ENCODE results near the gene SYT4. TPM values are rescaled to one million over a fixed set of nuclear protein-coding genes. Genes with fewer than 3 reads are reported as not detected.
"Not testable (repeated sequence)": the region's sequence is repeated elsewhere in the genome, so short reads cannot be mapped to it uniquely, and the experiment has no call there.

SYT4 gene
- total RNA-seq: not detected
- polyA plus RNA-seq: not detected
- not detected for total RNA-seq

DNA sequence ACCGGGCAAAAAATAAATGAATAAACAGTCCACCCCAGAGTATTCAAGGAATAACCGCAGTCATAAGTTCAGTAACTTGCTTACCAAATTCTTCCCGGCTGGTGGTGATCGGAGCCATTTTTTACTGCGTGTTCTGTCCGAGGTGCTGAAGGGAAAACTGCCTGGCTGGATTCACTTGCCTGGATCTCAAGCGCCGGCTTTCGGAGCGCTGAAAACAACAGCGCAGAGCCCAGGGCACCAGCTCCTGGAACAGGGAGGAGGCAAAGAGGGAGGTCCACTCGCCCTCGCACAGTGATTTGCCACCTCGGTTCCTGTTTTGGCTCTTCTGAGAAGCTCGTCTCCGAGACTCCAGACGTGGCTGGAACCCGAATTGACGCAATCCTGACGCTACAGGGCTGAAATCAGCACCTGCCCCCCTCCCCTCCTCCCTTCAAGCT lies at the start of gene SYT4:
Gene SYT4 (minus strand): TSS at position 327 of the 437 bp plus-strand sequence. CDS start 209 bp downstream, at position 118.
- peaks cover 0 to 2% (median 0%) of the 10 kb centered on the region in 11 donors for H3K9me3 Mint-ChIP-seq
- H3K27me3 Mint-ChIP-seq: peaks cover 0 to 28% (median 8%) of the 10 kb centered on the region in 5 donors
- Histone ChIP-seq H3K4me1 (ENCODE audit: control insufficient read depth in 2 of 2, insufficient read depth in 2 of 2, low read length in 2 of 2) (no peaks in the 10 kb centered on the region), H3K27me3 (ENCODE audit: control insufficient read depth in 2 of 2, insufficient read depth in 2 of 2, low read length in 2 of 2) (no peaks in the 10 kb centered on the region), H3K36me3 (ENCODE audit: control insufficient read depth in 2 of 3, insufficient read depth in 3 of 3, low read length in 3 of 3) (no peaks in the 10 kb centered on the region), H3K4me3 (ENCODE audit: low read length) (no peak within 1 kb of the TSS), H3K9me3 (ENCODE audit: control insufficient read depth in 2 of 3, low read length in 3 of 3) (no peaks in the 10 kb centered on the region), H3K27ac (ENCODE audit: low read depth, low read length) (no peak within 1 kb of the TSS)
- no peak within 1 kb of the TSS for H3K27ac Mint-ChIP-seq
- peaks cover 0 to 3% (median 0%) of the 10 kb centered on the region in 7 donors for H3K4me1 Mint-ChIP-seq
- no peak within 1 kb of the TSS for H3K4me3 Mint-ChIP-seq
- CTCF ChIA-PET: interaction anchor here (0.6 kb wide), 1 partner anchor 676 kb away, joined by 3 read pairs; no protein-coding TSS in a partner anchor
- DNase-seq (no peak), ATAC-seq (no peak)
- POLR2A ChIA-PET: no interaction called here
- no peaks in the 10 kb centered on the region for H3K36me3 Mint-ChIP-seq
- intact Hi-C loops (cut with micrococcal nuclease): loop anchor here in 1 of 2 donors (10.0 kb wide), 1 partner anchor 62 kb away; no protein-coding TSS in a partner anchor

- Histone ChIP-seq H3K4me3 (ENCODE audit: low read length) (no peak overlapping the region), H3K9me3 (ENCODE audit: control insufficient read depth in 2 of 3, low read length in 3 of 3) (no peaks in the 10 kb centered on the region), H3K36me3 (ENCODE audit: control insufficient read depth in 2 of 3, insufficient read depth in 3 of 3, low read length in 3 of 3) (no peaks in the 10 kb centered on the region), H3K27me3 (ENCODE audit: control insufficient read depth in 2 of 2, insufficient read depth in 2 of 2, low read length in 2 of 2) (no peaks in the 10 kb centered on the region), H3K27ac (ENCODE audit: low read depth, low read length) (no peak overlapping the region), H3K4me1 (ENCODE audit: control insufficient read depth in 2 of 2, insufficient read depth in 2 of 2, low read length in 2 of 2) (no peaks in the 10 kb centered on the region)
- ChIA-PET POLR2A (no interaction called here), CTCF (no interaction called here)
- DNase-seq (no peak), ATAC-seq (no peak)
- intact Hi-C loops (cut with micrococcal nuclease): no loop called here
- no peak overlapping the region for H3K27ac Mint-ChIP-seq
- H3K36me3 Mint-ChIP-seq: no peaks in the 10 kb centered on the region
- H3K4me1 Mint-ChIP-seq: no peaks in the 10 kb centered on the region
- peaks cover 0 to 8% (median 0%) of the 10 kb centered on the region in 11 donors for H3K9me3 Mint-ChIP-seq
- no peak overlapping the region for H3K4me3 Mint-ChIP-seq
- no peaks in the 10 kb centered on the region for H3K27me3 Mint-ChIP-seq
Measured at GRCh38 chr18:43322132-43322531, 44.8 kb upstream of the SYT4 start.

- intact Hi-C loops (cut with micrococcal nuclease): no loop called here
- ATAC-seq: no peak
- H3K36me3 ChIP-seq (ENCODE audit: control insufficient read depth in 2 of 3, insufficient read depth in 3 of 3, low read length in 3 of 3): no peaks in the 10 kb centered on the region
Measured at GRCh38 chr18:43314941-43315340, 37.7 kb upstream of the SYT4 start.

DNA sequence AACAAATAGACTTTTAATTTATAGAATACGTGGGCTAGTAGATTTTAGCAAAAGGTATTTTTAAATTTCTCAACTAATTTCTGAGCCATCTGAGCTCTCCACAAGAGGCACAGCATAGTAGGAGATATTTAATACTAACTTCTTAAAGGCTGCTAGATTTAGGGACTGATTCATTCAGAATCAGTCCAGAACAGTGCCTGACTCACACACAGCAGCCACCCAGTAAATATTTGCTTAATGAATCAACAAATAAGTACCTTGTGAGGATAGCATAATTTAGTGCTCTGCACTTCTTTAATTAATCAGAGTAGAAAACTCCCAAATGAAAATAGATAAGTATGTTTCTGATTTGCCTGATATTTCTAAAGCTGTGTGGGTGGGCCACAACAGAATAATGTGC lies 35.6 kb upstream of the SYT4 start:
- no peak overlapping the region for H3K4me3 ChIP-seq (ENCODE audit: low read length)
- intact Hi-C loops (cut with micrococcal nuclease): no loop called here
- no peaks in the 10 kb centered on the region for H3K4me1 ChIP-seq (ENCODE audit: control insufficient read depth in 2 of 2, insufficient read depth in 2 of 2, low read length in 2 of 2)
- Mint-ChIP-seq H3K27me3 (no peaks in the 10 kb centered on the region), H3K36me3 (no peaks in the 10 kb centered on the region), H3K4me1 (no peaks in the 10 kb centered on the region), H3K4me3 (no peak overlapping the region), H3K9me3 (peaks cover 0 to 7% (median 0%) of the 10 kb centered on the region in 11 donors), H3K27ac (no peak overlapping the region)
- H3K9me3 ChIP-seq (ENCODE audit: control insufficient read depth in 2 of 3, low read length in 3 of 3): no peaks in the 10 kb centered on the region
- H3K27ac ChIP-seq (ENCODE audit: low read depth, low read length): no peak overlapping the region
- H3K27me3 ChIP-seq (ENCODE audit: control insufficient read depth in 2 of 2, insufficient read depth in 2 of 2, low read length in 2 of 2): no peaks in the 10 kb centered on the region
- ATAC-seq: no peak
- ChIA-PET CTCF (no interaction called here), POLR2A (no interaction called here)
- H3K36me3 ChIP-seq (ENCODE audit: control insufficient read depth in 2 of 3, insufficient read depth in 3 of 3, low read length in 3 of 3): no peaks in the 10 kb centered on the region
- DNase-seq: no peak

More at GRCh38 chr18:43314941-43315340, 37.7 kb upstream of the SYT4 start:
- no peak overlapping the region for H3K4me3 Mint-ChIP-seq
- Histone ChIP-seq H3K27ac (ENCODE audit: low read depth, low read length) (no peak overlapping the region), H3K27me3 (ENCODE audit: control insufficient read depth in 2 of 2, insufficient read depth in 2 of 2, low read length in 2 of 2) (no peaks in the 10 kb centered on the region), H3K4me3 (ENCODE audit: low read length) (no peak overlapping the region), H3K9me3 (ENCODE audit: control insufficient read depth in 2 of 3, low read length in 3 of 3) (no peaks in the 10 kb centered on the region), H3K4me1 (ENCODE audit: control insufficient read depth in 2 of 2, insufficient read depth in 2 of 2, low read length in 2 of 2) (no peaks in the 10 kb centered on the region)
- no peaks in the 10 kb centered on the region for H3K4me1 Mint-ChIP-seq
- ChIA-PET POLR2A (no interaction called here), CTCF (no interaction called here)
- H3K9me3 Mint-ChIP-seq: peaks cover 0 to 7% (median 0%) of the 10 kb centered on the region in 11 donors
- no peaks in the 10 kb centered on the region for H3K27me3 Mint-ChIP-seq
- H3K36me3 Mint-ChIP-seq: no peaks in the 10 kb centered on the region
- no peak for DNase-seq
- H3K27ac Mint-ChIP-seq: no peak overlapping the region

DNA sequence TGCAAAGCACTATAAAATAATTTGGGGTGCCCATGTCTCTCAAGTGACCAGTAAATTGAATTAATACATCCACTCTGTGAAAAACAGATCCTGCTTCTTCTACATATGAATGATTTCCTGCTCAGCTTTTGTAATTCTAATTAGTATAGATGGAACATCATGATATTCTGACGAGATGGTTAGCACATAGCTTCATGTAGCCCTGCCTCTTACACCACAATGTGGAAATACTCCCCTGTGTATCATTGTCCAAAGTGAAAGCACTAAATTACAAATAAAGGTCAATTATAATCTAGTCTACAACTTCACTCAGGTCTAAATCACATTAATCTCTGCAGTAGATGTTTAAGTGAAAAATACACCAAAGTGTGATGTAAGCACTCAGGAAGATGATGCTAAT lies 32.9 kb upstream of the SYT4 start:
- Mint-ChIP-seq H3K4me1 (no peaks in the 10 kb centered on the region), H3K36me3 (no peaks in the 10 kb centered on the region), H3K27ac (no peak overlapping the region), H3K4me3 (no peak overlapping the region), H3K27me3 (no peaks in the 10 kb centered on the region), H3K9me3 (peaks cover 0 to 10% (median 0%) of the 10 kb centered on the region in 11 donors)
- no peak overlapping the region for H3K4me3 ChIP-seq (ENCODE audit: low read length)
- no peak for DNase-seq
- POLR2A ChIA-PET: no interaction called here
- no peak overlapping the region for H3K27ac ChIP-seq (ENCODE audit: low read depth, low read length)
- CTCF ChIA-PET: no interaction called here
- no peak for ATAC-seq
- intact Hi-C loops (cut with micrococcal nuclease): no loop called here
- no peaks in the 10 kb centered on the region for H3K36me3 ChIP-seq (ENCODE audit: control insufficient read depth in 2 of 3, insufficient read depth in 3 of 3, low read length in 3 of 3)
- H3K9me3 ChIP-seq (ENCODE audit: control insufficient read depth in 2 of 3, low read length in 3 of 3): peaks cover 0 to 4% (median 0%) of the 10 kb centered on the region in 3 experiments
- no peaks in the 10 kb centered on the region for H3K4me1 ChIP-seq (ENCODE audit: control insufficient read depth in 2 of 2, insufficient read depth in 2 of 2, low read length in 2 of 2)
- no peaks in the 10 kb centered on the region for H3K27me3 ChIP-seq (ENCODE audit: control insufficient read depth in 2 of 2, insufficient read depth in 2 of 2, low read length in 2 of 2)

DNA sequence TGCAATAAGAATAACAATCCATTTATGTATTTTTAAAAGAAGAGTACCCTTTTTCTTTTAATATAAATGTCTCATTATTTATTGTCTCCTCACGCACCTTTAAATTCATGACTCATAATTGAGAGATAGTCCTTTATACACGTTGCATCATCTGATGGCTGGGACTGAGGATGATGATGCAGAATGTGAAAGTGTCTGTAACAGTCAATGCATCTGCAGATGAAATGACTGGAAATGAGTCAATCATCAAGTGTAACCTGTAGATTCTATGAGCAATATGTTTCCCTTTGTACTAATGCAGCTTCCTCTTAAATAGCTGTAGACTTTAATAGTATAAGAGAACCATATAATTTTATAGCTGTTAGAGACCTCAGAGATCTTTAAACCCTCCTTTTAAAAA lies 26.1 kb upstream of the SYT4 start:
- H3K27ac Mint-ChIP-seq: no peak overlapping the region
- POLR2A ChIA-PET: no interaction called here
- H3K9me3 Mint-ChIP-seq: peaks cover 0 to 14% (median 2%) of the 10 kb centered on the region in 11 donors
- H3K27ac ChIP-seq (ENCODE audit: low read depth, low read length): no peak overlapping the region
- H3K27me3 Mint-ChIP-seq: no peaks in the 10 kb centered on the region
- ATAC-seq (no peak), DNase-seq (no peak)
- H3K4me1 Mint-ChIP-seq: no peaks in the 10 kb centered on the region
- no peaks in the 10 kb centered on the region for H3K36me3 ChIP-seq (ENCODE audit: control insufficient read depth in 2 of 3, insufficient read depth in 3 of 3, low read length in 3 of 3)
- no peaks in the 10 kb centered on the region for H3K4me1 ChIP-seq (ENCODE audit: control insufficient read depth in 2 of 2, insufficient read depth in 2 of 2, low read length in 2 of 2)
- no peaks in the 10 kb centered on the region for H3K36me3 Mint-ChIP-seq
- no peaks in the 10 kb centered on the region for H3K27me3 ChIP-seq (ENCODE audit: control insufficient read depth in 2 of 2, insufficient read depth in 2 of 2, low read length in 2 of 2)
- H3K9me3 ChIP-seq (ENCODE audit: control insufficient read depth in 2 of 3, low read length in 3 of 3): peaks cover 0 to 4% (median 0%) of the 10 kb centered on the region in 3 experiments
- H3K4me3 ChIP-seq (ENCODE audit: low read length): no peak overlapping the region
- no peak overlapping the region for H3K4me3 Mint-ChIP-seq
- CTCF ChIA-PET: no interaction called here
- intact Hi-C loops (cut with micrococcal nuclease): no loop called here

- H3K9me3 ChIP-seq (ENCODE audit: control insufficient read depth in 2 of 3, low read length in 3 of 3); DNase-seq; H3K4me3 Mint-ChIP-seq; intact Hi-C loops (cut with micrococcal nuclease); H3K27me3 ChIP-seq (ENCODE audit: control insufficient read depth in 2 of 2, insufficient read depth in 2 of 2, low read length in 2 of 2); CTCF ChIA-PET; POLR2A ChIA-PET; ATAC-seq; H3K27ac Mint-ChIP-seq; H3K4me1 ChIP-seq (ENCODE audit: control insufficient read depth in 2 of 2, insufficient read depth in 2 of 2, low read length in 2 of 2); H3K4me1 Mint-ChIP-seq; H3K36me3 Mint-ChIP-seq; H3K36me3 ChIP-seq (ENCODE audit: control insufficient read depth in 2 of 3, insufficient read depth in 3 of 3, low read length in 3 of 3); H3K4me3 ChIP-seq (ENCODE audit: low read length); H3K27ac ChIP-seq (ENCODE audit: low read depth, low read length); H3K27me3 Mint-ChIP-seq; H3K9me3 Mint-ChIP-seq: not testable (repeated sequence)
Measured at GRCh38 chr18:43286187-43286586, 8.9 kb upstream of the SYT4 start.
